GM23338 (cell line): ENCODE measurements around the gene TSBP1.

Experiments used
- CREB1 ChIP-seq: fragments of 250-450 bp; sonication (Bioruptor Pico); IDR thresholded peaks from 2 replicates; pipeline ENCODE4 v1.5.0; 2020; ENCODE audit warnings: low read depth, mild to moderate bottlenecking, moderate library complexity
- EZH2 ChIP-seq: fragments of 200-600 bp; sonication (generic); IDR thresholded peaks from one replicate; pipeline ENCODE4 v1.8.0; 2017; ENCODE audit warnings: antibody characterized with exemption, mild to moderate bottlenecking, low read depth; ENCODE audit not compliant: unreplicated experiment
- EZH2phosphoT487 ChIP-seq: fragments of 200-600 bp; sonication (generic); IDR thresholded peaks from one replicate; pipeline ENCODE4 v1.8.1; 2018; ENCODE audit warnings: antibody characterized with exemption; ENCODE audit not compliant: unreplicated experiment
- JUNB ChIP-seq: IDR thresholded peaks from one replicate; pipeline ENCODE4 v1.6.1; 2016; ENCODE audit warnings: antibody characterized with exemption; ENCODE audit not compliant: unreplicated experiment
- NANOG ChIP-seq: IDR thresholded peaks from 2 replicates; pipeline ENCODE4 v1.6.1; 2016; ENCODE audit warnings: antibody characterized with exemption, borderline replicate concordance
- POLR2AphosphoS5 ChIP-seq: IDR thresholded peaks from 2 replicates; pipeline ENCODE4 v1.6.1; 2016; ENCODE audit warnings: antibody characterized with exemption, low read depth
- STAT1 ChIP-seq: IDR thresholded peaks from one replicate; pipeline ENCODE4 v1.6.1; 2016; ENCODE audit warnings: antibody characterized with exemption; ENCODE audit not compliant: unreplicated experiment
- ZNF114 ChIP-seq: fragments of 250-450 bp; sonication (Bioruptor Pico); IDR thresholded peaks from 2 replicates; pipeline ENCODE4 v1.5.0; 2020; ENCODE audit warnings: mild to moderate bottlenecking, moderate library complexity
- ZNF331 ChIP-seq: fragments of 250-450 bp; sonication (Bioruptor Pico); IDR thresholded peaks from 2 replicates; pipeline ENCODE4 v1.5.0; 2020; ENCODE audit warnings: low read depth, mild to moderate bottlenecking, moderate library complexity
- TF ChIP-seq, protein P1 (sequence below), 2 experiments: fragments of 200-600 bp in 1 of 2; sonication (generic) in 1 of 2; conservative IDR thresholded peaks; 2 replicates each; pipeline versions ENCODE4 v1.5.1 to v1.6.1; 2016 to 2017; ENCODE audit warnings: antibody characterized with exemption in 2 of 2, low read depth in 2 of 2, mild to moderate bottlenecking in 2 of 2, moderate library complexity in 1 of 2
- TF ChIP-seq, protein P2 (sequence below): IDR thresholded peaks from one replicate; pipeline ENCODE4 v1.6.1; 2018; ENCODE audit warnings: antibody characterized with exemption; ENCODE audit not compliant: unreplicated experiment

DNA sequence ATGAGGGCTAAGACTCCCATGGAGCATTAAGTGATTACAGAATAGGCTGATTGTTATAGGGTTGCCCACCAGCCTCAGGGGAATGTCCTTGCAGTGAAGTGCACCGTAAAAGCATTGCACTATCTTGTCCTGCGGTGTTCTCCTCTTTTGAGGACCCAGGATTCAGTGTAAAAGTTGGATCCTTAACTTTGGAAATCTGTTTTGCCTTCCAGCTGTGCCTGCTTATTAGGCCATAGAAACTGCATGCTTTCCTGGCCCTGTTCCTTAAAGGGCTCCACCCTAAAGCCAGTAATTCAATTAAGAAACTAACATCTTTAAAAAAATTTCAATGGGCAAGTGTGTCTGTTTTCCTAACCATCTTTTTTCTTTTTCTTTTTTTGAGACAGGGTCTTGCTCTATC lies 122.4 kb downstream of the TSBP1 start:
- TF ChIP-seq, protein P1, sequence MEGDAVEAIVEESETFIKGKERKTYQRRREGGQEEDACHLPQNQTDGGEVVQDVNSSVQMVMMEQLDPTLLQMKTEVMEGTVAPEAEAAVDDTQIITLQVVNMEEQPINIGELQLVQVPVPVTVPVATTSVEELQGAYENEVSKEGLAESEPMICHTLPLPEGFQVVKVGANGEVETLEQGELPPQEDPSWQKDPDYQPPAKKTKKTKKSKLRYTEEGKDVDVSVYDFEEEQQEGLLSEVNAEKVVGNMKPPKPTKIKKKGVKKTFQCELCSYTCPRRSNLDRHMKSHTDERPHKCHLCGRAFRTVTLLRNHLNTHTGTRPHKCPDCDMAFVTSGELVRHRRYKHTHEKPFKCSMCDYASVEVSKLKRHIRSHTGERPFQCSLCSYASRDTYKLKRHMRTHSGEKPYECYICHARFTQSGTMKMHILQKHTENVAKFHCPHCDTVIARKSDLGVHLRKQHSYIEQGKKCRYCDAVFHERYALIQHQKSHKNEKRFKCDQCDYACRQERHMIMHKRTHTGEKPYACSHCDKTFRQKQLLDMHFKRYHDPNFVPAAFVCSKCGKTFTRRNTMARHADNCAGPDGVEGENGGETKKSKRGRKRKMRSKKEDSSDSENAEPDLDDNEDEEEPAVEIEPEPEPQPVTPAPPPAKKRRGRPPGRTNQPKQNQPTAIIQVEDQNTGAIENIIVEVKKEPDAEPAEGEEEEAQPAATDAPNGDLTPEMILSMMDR (conservative IDR thresholded peaks at IDR 0.05; ENCODE audit: low read depth in 2 of 2) = no peak
- TF ChIP-seq EZH2phosphoT487 (no peak), EZH2 (no peak), NANOG (no peak), POLR2AphosphoS5 (no peak), ZNF114 (CRISPR knock-in tag) (no peak), JUNB (no peak), CREB1 (CRISPR knock-in tag) (no peak), STAT1 (no peak), ZNF331 (CRISPR knock-in tag) (no peak)
- TF ChIP-seq, protein P2, sequence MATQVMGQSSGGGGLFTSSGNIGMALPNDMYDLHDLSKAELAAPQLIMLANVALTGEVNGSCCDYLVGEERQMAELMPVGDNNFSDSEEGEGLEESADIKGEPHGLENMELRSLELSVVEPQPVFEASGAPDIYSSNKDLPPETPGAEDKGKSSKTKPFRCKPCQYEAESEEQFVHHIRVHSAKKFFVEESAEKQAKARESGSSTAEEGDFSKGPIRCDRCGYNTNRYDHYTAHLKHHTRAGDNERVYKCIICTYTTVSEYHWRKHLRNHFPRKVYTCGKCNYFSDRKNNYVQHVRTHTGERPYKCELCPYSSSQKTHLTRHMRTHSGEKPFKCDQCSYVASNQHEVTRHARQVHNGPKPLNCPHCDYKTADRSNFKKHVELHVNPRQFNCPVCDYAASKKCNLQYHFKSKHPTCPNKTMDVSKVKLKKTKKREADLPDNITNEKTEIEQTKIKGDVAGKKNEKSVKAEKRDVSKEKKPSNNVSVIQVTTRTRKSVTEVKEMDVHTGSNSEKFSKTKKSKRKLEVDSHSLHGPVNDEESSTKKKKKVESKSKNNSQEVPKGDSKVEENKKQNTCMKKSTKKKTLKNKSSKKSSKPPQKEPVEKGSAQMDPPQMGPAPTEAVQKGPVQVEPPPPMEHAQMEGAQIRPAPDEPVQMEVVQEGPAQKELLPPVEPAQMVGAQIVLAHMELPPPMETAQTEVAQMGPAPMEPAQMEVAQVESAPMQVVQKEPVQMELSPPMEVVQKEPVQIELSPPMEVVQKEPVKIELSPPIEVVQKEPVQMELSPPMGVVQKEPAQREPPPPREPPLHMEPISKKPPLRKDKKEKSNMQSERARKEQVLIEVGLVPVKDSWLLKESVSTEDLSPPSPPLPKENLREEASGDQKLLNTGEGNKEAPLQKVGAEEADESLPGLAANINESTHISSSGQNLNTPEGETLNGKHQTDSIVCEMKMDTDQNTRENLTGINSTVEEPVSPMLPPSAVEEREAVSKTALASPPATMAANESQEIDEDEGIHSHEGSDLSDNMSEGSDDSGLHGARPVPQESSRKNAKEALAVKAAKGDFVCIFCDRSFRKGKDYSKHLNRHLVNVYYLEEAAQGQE = no peak
